Measurements from ENCODE around the gene SLC5A1. TPM values are rescaled to one million over a fixed set of nuclear protein-coding genes. Genes with fewer than 3 reads are reported as not detected.
A peak's percentile ranks its signal among the peaks of the same experiment; 100 is the strongest.

The SLC5A1 gene
- total RNA-seq, 2 experiments from 2014 or later, result not detected

DNA sequence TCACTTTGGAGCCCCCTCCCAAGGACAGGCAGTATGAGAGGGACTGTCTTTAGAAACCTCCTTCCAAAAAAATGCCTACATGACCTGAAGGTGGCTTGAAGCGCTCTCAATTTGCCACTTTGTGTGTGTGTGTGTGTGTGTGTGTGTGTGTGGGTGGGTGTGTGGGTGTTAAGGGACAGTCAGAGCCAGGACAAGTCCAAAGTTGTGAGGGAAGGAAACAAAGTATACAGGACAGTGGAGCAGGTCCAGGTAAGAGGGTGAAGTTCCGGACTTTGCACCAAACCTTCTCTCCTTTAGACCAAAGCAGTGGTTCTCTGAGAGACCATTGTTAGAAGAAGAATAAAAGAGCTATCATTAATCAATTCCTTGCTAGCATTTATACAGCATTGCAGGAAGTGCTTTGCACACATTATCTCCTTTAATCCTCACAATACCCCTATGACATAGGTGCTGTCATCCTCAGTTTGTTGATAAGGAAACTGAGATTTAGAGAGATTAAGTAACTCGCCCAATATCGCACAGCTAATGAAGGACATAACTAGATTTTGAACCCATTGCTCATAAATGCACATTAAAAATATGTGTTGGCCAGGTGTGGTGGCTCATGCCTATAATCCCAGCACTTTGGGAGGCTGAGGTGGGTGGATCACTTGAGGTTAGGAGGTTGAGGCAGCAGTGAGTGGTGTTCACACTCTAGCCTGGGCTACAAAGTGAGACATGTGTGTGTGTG is 12.4 kb upstream of the SLC5A1 start:
- H3K9me3 Mint-ChIP-seq, result no peaks in the 10 kb centered on the region
- intact Hi-C loops (cut with micrococcal nuclease), result no loop called here
- H3K36me3 Mint-ChIP-seq (ENCODE audit: low read depth), result no peaks in the 10 kb centered on the region
- no peaks in the 10 kb centered on the region for H3K4me1 Mint-ChIP-seq (ENCODE audit: low read depth)
- no peak overlapping the region for H3K4me3 Mint-ChIP-seq
- no peak for DNase-seq
- CTCF ChIA-PET, result no interaction called here
- no peak overlapping the region for H3K27ac Mint-ChIP-seq
- no peaks in the 10 kb centered on the region for H3K27me3 Mint-ChIP-seq (ENCODE audit: low read depth)

DNA sequence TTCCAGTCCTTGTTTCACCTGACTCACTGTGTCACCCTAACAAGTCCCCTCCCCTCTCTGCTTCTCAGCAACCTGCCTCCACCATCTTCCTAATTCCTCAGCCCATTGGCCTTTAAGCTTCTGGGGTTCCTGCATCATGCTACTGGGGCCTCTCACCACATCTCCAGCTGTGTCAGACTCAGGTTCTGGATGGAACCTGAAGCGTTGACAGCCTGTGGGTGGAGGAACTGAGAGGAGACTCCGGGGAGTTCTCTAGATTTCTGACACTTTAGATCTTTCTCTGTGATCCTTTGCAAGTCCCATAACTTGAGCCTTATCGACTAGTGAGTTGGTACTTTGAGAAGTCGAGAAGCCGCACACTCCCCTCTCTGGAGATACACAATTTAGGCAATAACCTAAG is 11.6 kb upstream of the SLC5A1 start:
- Mint-ChIP-seq H3K4me1 (ENCODE audit: low read depth) (no peaks in the 10 kb centered on the region), H3K27ac (no peak overlapping the region), H3K36me3 (ENCODE audit: low read depth) (no peaks in the 10 kb centered on the region), H3K4me3 (no peak overlapping the region), H3K9me3 (no peaks in the 10 kb centered on the region), H3K27me3 (ENCODE audit: low read depth) (no peaks in the 10 kb centered on the region)
- no peak for DNase-seq
- intact Hi-C loops (cut with micrococcal nuclease), result no loop called here
- CTCF ChIA-PET, result no interaction called here

DNA sequence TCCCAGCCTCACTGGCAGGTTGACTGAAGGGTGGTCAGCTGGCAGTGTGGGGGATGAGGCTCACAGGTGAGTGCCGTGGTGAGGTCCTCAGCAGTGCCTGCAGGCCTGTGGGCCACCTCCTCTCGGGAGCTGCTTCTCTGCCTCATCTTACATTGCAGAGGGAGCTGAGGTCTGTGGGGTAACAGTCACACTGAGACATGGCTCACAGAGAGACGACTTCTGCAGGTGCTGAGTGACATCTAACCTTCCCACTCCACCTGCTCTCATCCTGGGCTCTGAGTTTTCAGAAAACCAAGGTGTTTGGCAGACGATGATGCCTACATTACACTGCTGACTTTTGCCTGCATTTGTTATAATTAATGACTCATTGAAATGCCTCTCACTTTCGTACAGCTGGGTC is 8.8 kb upstream of the SLC5A1 start:
- intact Hi-C loops (cut with micrococcal nuclease), result no loop called here
- H3K36me3 Mint-ChIP-seq (ENCODE audit: low read depth), result no peaks in the 10 kb centered on the region
- CTCF ChIA-PET, result no interaction called here
- no peak overlapping the region for H3K4me3 Mint-ChIP-seq
- H3K27ac Mint-ChIP-seq, result no peak overlapping the region
- no peak for DNase-seq
- H3K27me3 Mint-ChIP-seq (ENCODE audit: low read depth), result peaks cover 5% of the 10 kb centered on the region
- no peaks in the 10 kb centered on the region for H3K4me1 Mint-ChIP-seq (ENCODE audit: low read depth)
- no peaks in the 10 kb centered on the region for H3K9me3 Mint-ChIP-seq

DNA sequence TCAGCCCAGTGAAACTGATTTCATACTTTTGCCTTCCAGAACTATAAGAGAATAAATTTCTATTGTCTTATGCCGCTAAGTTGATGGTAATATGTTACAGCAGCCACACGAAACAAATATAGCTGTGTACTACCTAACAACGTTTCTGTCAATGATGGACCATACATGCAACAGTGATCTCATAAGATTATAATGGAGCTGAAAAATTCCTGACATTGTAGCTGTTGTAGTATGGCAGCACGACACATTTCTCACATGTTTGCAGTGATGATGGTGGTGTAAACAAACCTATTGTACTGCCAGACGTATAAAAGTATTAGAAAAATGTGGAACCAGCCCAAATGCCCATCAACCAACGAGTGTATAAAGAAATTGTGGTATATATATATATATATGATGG is 5.8 kb upstream of the SLC5A1 start:
- Mint-ChIP-seq H3K27me3 (ENCODE audit: low read depth) (peaks cover 22% of the 10 kb centered on the region), H3K4me3 (no peak overlapping the region), H3K4me1 (ENCODE audit: low read depth) (no peaks in the 10 kb centered on the region), H3K9me3 (no peaks in the 10 kb centered on the region), H3K27ac (no peak overlapping the region), H3K36me3 (ENCODE audit: low read depth) (no peaks in the 10 kb centered on the region)
- CTCF ChIA-PET, result no interaction called here
- DNase-seq, result no peak
- intact Hi-C loops (cut with micrococcal nuclease), result no loop called here

DNA sequence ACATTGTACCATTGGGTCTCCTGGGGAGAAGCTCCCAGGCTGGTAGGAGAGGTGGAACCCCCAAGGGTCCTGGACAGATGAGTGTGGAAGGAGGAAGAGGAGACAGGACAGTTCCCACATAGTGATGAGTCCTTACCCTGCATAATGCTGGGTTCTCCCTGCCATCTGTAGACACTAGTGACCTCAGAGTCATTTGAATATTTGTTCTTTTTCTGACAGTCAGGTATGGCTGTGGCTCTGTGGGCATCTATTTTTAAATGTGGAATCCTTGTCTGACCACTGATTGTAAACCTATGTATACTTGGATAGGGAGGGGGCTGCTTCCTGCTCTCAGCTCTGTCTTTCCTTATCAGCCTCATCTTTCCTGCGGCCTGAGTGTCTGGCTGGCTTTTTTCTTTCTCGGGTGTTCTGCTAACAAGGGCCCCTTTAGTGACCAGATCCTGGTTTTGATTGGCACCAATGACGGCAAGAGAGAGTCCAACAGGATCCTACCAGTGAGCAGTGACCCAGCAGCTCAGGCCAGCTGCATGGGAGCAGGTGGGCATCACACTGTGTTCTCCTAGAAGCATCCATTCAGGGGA is 2.6 kb upstream of the SLC5A1 start:
- no peaks in the 10 kb centered on the region for H3K4me1 Mint-ChIP-seq (ENCODE audit: low read depth)
- no peak overlapping the region for H3K27ac Mint-ChIP-seq
- CTCF ChIA-PET, result interaction anchor here (1.6 kb wide), 1 partner anchor 70 kb away, joined by 4 read pairs; no protein-coding TSS in a partner anchor

DNA sequence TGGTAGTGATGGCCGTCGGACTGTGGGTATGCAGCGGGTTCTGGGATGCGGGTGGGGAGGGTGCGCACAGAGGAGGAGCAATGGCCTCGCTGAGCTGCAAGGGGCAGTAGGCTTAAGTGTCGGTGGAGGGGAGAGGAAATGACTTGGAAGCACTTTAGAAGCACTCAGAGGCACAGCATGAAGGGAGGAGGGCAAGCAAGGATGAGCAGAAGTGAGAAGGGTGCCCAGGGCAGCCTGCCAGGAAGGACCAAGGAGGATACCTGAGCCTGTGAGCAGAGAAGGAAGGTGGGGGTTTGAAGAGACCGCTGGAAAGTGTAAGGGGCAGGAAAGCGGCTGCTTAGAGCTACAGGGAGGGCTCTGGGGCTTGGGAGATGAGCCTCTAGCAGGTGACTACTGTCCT is 330 bp downstream of the SLC5A1 start:
- H3K9me3 Mint-ChIP-seq, result no peaks in the 10 kb centered on the region
- intact Hi-C loops (cut with micrococcal nuclease), result no loop called here
- no peak overlapping the region for H3K4me3 Mint-ChIP-seq
- CTCF ChIA-PET, result no interaction called here
- no peak for DNase-seq
- H3K27ac Mint-ChIP-seq, result no peak overlapping the region
- no peaks in the 10 kb centered on the region for H3K4me1 Mint-ChIP-seq (ENCODE audit: low read depth)
- H3K27me3 Mint-ChIP-seq (ENCODE audit: low read depth), result peaks cover 50% of the 10 kb centered on the region
- no peaks in the 10 kb centered on the region for H3K36me3 Mint-ChIP-seq (ENCODE audit: low read depth)

More for the DNA sequence above, 2.6 kb upstream of the SLC5A1 start:
- no peaks in the 10 kb centered on the region for H3K9me3 Mint-ChIP-seq
- peaks cover 37% of the 10 kb centered on the region for H3K27me3 Mint-ChIP-seq (ENCODE audit: low read depth)
- H3K4me3 Mint-ChIP-seq, result no peak overlapping the region
- intact Hi-C loops (cut with micrococcal nuclease), result no loop called here
- no peak for DNase-seq
- no peaks in the 10 kb centered on the region for H3K36me3 Mint-ChIP-seq (ENCODE audit: low read depth)

DNA sequence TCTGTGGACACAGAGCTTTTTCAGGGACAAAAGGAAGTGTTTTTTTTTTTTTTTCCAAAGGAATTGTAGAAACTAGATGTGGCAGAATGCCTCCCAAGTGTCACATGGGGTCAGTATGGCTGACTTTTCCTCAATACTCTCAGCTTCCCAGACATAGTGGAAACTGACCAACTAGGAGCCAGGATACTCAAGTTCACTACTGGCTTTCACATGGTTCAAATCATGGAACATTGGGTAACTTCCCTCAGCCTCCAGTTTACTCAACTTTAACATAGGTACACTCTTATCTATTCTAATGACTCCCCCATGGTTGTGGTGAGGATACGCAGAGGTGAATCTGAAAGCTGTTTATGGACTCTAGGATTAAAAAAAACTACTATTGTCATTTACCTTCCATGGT is 1.4 kb downstream of the SLC5A1 start:
- intact Hi-C loops (cut with micrococcal nuclease), result no loop called here
- DNase-seq, result no peak
- no peak overlapping the region for H3K27ac Mint-ChIP-seq
- peaks cover 49% of the 10 kb centered on the region for H3K27me3 Mint-ChIP-seq (ENCODE audit: low read depth)
- CTCF ChIA-PET, result no interaction called here
- H3K4me1 Mint-ChIP-seq (ENCODE audit: low read depth), result no peaks in the 10 kb centered on the region
- no peaks in the 10 kb centered on the region for H3K36me3 Mint-ChIP-seq (ENCODE audit: low read depth)
- H3K9me3 Mint-ChIP-seq, result no peaks in the 10 kb centered on the region
- H3K4me3 Mint-ChIP-seq, result no peak overlapping the region

DNA sequence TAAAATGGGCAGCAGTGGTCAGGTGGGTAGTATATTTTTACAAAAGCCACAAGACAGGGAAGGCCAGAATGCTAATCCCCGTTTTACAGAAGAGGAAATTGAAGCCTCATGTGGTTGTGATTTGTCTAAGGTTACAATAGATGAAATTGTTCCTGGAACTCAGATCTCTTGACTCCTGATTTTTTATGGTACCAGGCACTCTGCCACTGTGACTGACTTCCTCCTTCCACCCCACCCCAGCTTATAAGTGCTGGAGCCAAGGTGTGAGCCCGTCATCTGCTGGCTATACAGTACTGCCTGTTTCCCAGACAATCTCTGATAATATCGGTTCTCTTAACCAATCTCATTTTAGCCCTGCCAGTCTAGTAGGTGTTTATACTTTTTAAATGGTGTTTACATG is 1.9 kb downstream of the SLC5A1 start:
- DNase-seq, result no peak
- Mint-ChIP-seq H3K27me3 (ENCODE audit: low read depth) (peaks cover 49% of the 10 kb centered on the region), H3K9me3 (no peaks in the 10 kb centered on the region), H3K27ac (no peak overlapping the region), H3K4me1 (ENCODE audit: low read depth) (no peaks in the 10 kb centered on the region), H3K36me3 (ENCODE audit: low read depth) (no peaks in the 10 kb centered on the region), H3K4me3 (no peak overlapping the region)
- intact Hi-C loops (cut with micrococcal nuclease), result no loop called here
- CTCF ChIA-PET, result no interaction called here

DNA sequence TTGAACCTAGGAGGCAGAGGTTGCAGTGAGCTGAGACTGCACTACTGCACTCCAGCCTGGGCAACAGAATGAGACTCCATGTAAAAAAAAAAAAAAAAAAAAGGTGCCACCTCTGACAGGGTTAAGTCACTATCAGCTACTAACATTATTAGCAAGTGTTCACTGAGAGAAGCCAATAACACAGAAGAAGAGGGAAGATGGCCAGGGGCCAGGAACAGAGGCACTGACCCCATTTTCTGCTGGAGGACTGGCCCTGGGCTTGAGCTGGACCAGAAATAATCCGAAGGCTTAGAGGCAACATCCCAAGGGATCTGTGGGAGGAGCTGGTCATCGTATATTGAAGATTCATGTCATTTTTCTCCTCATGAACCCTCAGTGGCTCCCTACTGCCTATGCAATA is 5.0 kb downstream of the SLC5A1 start:
- Mint-ChIP-seq H3K4me3 (no peak overlapping the region), H3K36me3 (ENCODE audit: low read depth) (no peaks in the 10 kb centered on the region), H3K27ac (no peak overlapping the region), H3K27me3 (ENCODE audit: low read depth) (peaks cover 38% of the 10 kb centered on the region), H3K9me3 (no peaks in the 10 kb centered on the region), H3K4me1 (ENCODE audit: low read depth) (peaks cover 16% of the 10 kb centered on the region)
- intact Hi-C loops (cut with micrococcal nuclease), result no loop called here
- CTCF ChIA-PET, result no interaction called here
- no peak for DNase-seq

DNA sequence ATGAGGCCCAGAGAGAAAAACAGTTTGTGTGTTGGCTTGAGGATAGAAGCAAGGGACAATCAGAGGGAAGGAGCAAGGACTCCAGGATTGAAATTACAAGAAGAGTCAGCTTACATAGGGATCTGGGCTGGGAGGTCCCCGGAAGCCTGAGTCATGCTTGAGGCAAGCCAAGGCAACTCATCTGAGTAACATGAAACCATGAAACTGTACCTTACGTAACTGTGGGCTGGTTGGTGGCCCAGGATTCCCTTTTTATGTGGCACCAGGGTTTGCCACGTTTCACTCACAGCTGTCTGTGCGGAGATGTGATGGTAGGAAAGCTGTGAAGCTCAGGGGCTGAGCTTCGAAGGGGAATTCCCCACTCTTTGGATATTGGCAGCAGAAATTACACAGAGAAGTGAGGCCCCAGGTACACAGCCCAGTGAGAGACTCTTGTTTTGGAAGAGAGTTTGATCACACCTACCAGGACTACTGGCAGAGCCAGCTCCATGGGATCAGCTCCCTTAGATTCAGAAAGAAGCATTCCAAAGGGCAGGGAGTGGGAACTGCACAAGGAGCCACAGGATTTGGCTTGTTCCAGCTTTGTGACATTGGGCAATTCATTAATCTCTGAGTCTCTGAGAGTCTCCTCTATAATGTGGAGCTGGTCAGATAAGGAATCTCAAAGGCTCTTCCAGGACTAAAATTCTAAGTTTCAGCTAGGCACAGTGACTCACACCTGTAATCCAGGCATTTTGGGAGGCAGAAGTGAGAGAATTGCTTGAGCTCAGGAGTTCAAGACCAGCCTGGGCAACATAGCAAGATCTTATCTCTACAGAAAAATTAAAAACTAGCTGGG is 7.8 kb downstream of the SLC5A1 start:
- CTCF ChIA-PET, result interaction anchor here (0.8 to 1.5 kb wide), 5 partner anchors 12 to 80 kb away, joined by 3 to 8 read pairs (median 4); no protein-coding TSS in a partner anchor
- intact Hi-C loops (cut with micrococcal nuclease), result loop anchor here (1.0 to 2.0 kb wide), 2 partner anchors 31 to 88 kb away; no protein-coding TSS in a partner anchor

DNA sequence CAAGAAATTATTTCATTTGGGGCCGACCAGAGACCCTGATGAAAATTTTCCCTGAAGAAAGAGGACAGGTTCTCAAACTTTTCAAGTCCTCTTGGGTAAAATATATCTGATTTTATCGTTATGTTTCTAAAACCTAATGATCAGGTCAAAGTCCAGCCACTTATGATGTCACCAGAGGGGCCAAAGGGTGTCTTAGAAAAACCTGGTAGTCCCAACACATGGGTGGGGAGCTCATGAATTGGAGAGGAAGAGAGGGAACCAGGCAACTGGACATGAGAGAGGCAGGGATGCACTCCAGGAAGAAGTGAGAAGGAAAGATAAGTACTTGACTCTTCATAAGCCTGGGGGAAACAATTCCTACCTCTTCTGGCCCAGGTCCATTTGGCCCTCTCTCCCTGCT is 9.2 kb downstream of the SLC5A1 start:
- H3K4me3 Mint-ChIP-seq, result no peak overlapping the region
- H3K36me3 Mint-ChIP-seq (ENCODE audit: low read depth), result no peaks in the 10 kb centered on the region
- DNase-seq, result no peak
- CTCF ChIA-PET, result interaction anchor here (0.7 to 0.9 kb wide), 2 partner anchors 39 to 75 kb away, joined by 4 to 8 read pairs; no protein-coding TSS in a partner anchor
- H3K4me1 Mint-ChIP-seq (ENCODE audit: low read depth), result peaks cover 16% of the 10 kb centered on the region
- intact Hi-C loops (cut with micrococcal nuclease), result no loop called here
- H3K27ac Mint-ChIP-seq, result no peak overlapping the region
- H3K9me3 Mint-ChIP-seq, result no peaks in the 10 kb centered on the region
- H3K27me3 Mint-ChIP-seq (ENCODE audit: low read depth), result peaks cover 19% of the 10 kb centered on the region

More for the DNA sequence above, 7.8 kb downstream of the SLC5A1 start:
- DNase-seq, result peak; percentile 91
- H3K4me1 Mint-ChIP-seq (ENCODE audit: low read depth), result peaks cover 16% of the 10 kb centered on the region
- peak overlapping the region; percentile 47 for H3K27ac Mint-ChIP-seq
- no peaks in the 10 kb centered on the region for H3K9me3 Mint-ChIP-seq
- no peak overlapping the region for H3K4me3 Mint-ChIP-seq
- H3K27me3 Mint-ChIP-seq (ENCODE audit: low read depth), result peaks cover 29% of the 10 kb centered on the region
- H3K36me3 Mint-ChIP-seq (ENCODE audit: low read depth), result no peaks in the 10 kb centered on the region

DNA sequence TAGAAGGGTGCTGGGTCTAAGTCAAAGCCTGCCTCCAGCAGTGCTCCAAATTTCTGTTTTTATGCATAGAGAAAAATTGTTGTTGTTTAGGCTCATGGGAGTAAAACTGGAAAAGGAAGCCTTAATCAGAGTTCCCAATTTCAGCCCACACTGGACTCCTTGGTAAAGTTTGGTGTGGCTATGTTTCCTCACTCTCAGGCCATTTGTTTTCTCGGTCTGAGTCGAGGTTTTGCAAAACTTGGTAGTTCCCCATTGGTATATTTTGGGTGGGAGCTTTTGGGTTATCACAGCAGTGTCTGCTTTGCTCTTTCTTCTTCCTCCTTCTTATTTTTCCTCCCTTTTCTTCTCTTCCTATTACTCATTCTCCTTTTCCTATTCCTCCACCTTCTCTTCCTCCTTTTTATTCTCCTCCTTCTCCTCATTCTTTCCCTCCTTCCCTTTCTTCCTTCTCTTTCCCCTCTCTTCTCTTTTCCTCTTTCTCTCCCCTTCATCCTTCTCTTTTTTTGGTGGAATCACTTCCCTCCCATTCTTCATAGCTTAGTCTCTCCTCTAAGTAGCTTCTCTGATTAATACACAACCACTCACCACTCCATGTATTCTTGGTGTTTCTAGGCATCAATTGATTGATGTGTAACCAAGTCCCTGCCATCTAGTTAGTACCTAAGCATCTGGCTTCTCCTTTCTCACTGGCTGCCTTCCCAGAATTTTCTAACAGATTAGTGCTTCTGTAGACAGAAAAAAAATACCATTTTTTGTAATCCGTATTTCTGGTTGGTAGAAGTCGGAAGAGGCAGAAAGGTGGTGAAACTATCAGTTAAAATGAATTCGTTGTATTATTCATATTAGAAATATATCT is 10.1 kb downstream of the SLC5A1 start:
- intact Hi-C loops (cut with micrococcal nuclease), result no loop called here
- H3K27ac Mint-ChIP-seq, result no peak overlapping the region
- peaks cover 19% of the 10 kb centered on the region for H3K27me3 Mint-ChIP-seq (ENCODE audit: low read depth)
- no peak for DNase-seq
- H3K4me3 Mint-ChIP-seq, result no peak overlapping the region
- no peaks in the 10 kb centered on the region for H3K9me3 Mint-ChIP-seq
- CTCF ChIA-PET, result no interaction called here
- H3K4me1 Mint-ChIP-seq (ENCODE audit: low read depth), result peaks cover 16% of the 10 kb centered on the region
- H3K36me3 Mint-ChIP-seq (ENCODE audit: low read depth), result no peaks in the 10 kb centered on the region
